ENCODE measurements around the gene OCLN. TPM values are rescaled to one million over a fixed set of nuclear protein-coding genes. Genes with fewer than 3 reads are reported as not detected.

Gene OCLN
- total and polyA plus RNA-seq, 9 of the 15 experiments (the other 6 are each of a cell fraction or from before 2014, with no cell fraction given) = 0.05 to 0.29 (median 0.15) TPM

GRCh38 chr5:69485471-69485870 is 7.1 kb upstream of the OCLN start:
- POLR2A ChIA-PET = no interaction called here
- no CpG with 5 or more reads among the region's 1 CpG for WGBS (ENCODE audit: insufficient coverage, low coverage, missing lambda C conversion rate)
- CTCF ChIA-PET (ENCODE audit: low intra/inter-chr PET ratio) = no interaction called here

More at GRCh38 chr5:69485471-69485870, 7.1 kb upstream of the OCLN start:
- H3K9ac ChIP-seq (ENCODE audit: insufficient read depth in 1 of 2, low read depth in 2 of 2, low read length in 2 of 2) = no peak overlapping the region
- H3K4me1 ChIP-seq (replicated peaks in 1 of 2; ENCODE audit: control insufficient read depth in 2 of 2, insufficient read depth in 2 of 2, low read length in 2 of 2) = no peaks in the 10 kb centered on the region
- no TSS peak for BruUV-seq (replicated peaks)
- H3K27me3 ChIP-seq (ENCODE audit: control insufficient read depth in 2 of 2, insufficient read depth in 2 of 2, low read length in 2 of 2) = peaks cover 37 to 45% of the 10 kb centered on the region in 2 experiments
- no peak for TF ChIP-seq ZNF232 (CRISPR knock-in tag; IDR thresholded peaks at IDR 0.05)
- TF ChIP-seq ZNF280A (IDR thresholded peaks at IDR 0.05; ENCODE audit: low read depth, partially characterized antibody) = no peak
- TF ChIP-seq NR4A1 (CRISPR knock-in tag; IDR thresholded peaks at IDR 0.05) = no peak
- no peak for TF ChIP-seq NR4A1 (tag; IDR thresholded peaks at IDR 0.05)
- TF ChIP-seq MED1 (CRISPR knock-in tag; IDR thresholded peaks at IDR 0.05; ENCODE audit: borderline replicate concordance) = no peak
- no peak for TF ChIP-seq BMI1 (IDR thresholded peaks at IDR 0.05; ENCODE audit: low read length)
- TF ChIP-seq NCOA1 (IDR thresholded peaks at IDR 0.05; ENCODE audit: low read depth) = no peak
- TF ChIP-seq SREBF2 (CRISPR knock-in tag; IDR thresholded peaks at IDR 0.05) = no peak
- TF ChIP-seq ZNF717 (CRISPR knock-in tag; IDR thresholded peaks at IDR 0.05) = no peak
- no peak for TF ChIP-seq ZBTB26 (CRISPR knock-in tag; IDR thresholded peaks at IDR 0.05)
- no peak for TF ChIP-seq ESRRA (IDR thresholded peaks at IDR 0.05; ENCODE audit: borderline replicate concordance, low read depth)
- TF ChIP-seq DMBX1 (CRISPR knock-in tag; IDR thresholded peaks at IDR 0.05; ENCODE audit: borderline replicate concordance) = no peak
- no peak for TF ChIP-seq ZNF324 (CRISPR knock-in tag; IDR thresholded peaks at IDR 0.05)
- no peak for TF ChIP-seq CBFA2T3 (IDR thresholded peaks at IDR 0.05)
- TF ChIP-seq ARNT (IDR thresholded peaks at IDR 0.05) = no peak
- TF ChIP-seq PHTF2 (CRISPR knock-in tag; IDR thresholded peaks at IDR 0.05) = no peak
- TF ChIP-seq YY1 (IDR thresholded peaks at IDR 0.05; ENCODE audit: borderline replicate concordance in 1 of 3, control insufficient read depth in 1 of 3, extremely low read depth in 1 of 3, insufficient read depth in 3 of 3, insufficient read length in 1 of 3, insufficient replicate concordance in 2 of 3, low read depth in 1 of 3, low read length in 2 of 3) = no peak
- TF ChIP-seq MTA2 (IDR thresholded peaks at IDR 0.05; ENCODE audit: low read depth) = no peak
- TF ChIP-seq, protein P1, sequence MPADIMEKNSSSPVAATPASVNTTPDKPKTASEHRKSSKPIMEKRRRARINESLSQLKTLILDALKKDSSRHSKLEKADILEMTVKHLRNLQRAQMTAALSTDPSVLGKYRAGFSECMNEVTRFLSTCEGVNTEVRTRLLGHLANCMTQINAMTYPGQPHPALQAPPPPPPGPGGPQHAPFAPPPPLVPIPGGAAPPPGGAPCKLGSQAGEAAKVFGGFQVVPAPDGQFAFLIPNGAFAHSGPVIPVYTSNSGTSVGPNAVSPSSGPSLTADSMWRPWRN (IDR thresholded peaks at IDR 0.05; ENCODE audit: low read depth) = no peak
- H3K27ac ChIP-seq (ENCODE audit: extremely low read depth, low read depth, low read length) = no peak overlapping the region
- no peak overlapping the region for H3K4me3 ChIP-seq
- in situ Hi-C loops (cut with MboI) = no loop called here
- no peak overlapping the region for H2AFZ ChIP-seq (ENCODE audit: low read depth, low read length)
- H3K9me1 ChIP-seq (ENCODE audit: control insufficient read depth, insufficient read depth, low read length) = no peaks in the 10 kb centered on the region
- intact Hi-C loops (cut with micrococcal nuclease) = no loop called here
- H3K4me2 ChIP-seq (ENCODE audit: insufficient read depth, low read length) = no peak overlapping the region
- DNase-seq (ENCODE audit: extremely low read depth in 1 of 4, low spot score in 3 of 4) (no peak), ATAC-seq (no peak), FAIRE-seq (no peak)
- no peaks in the 10 kb centered on the region for H3K79me2 ChIP-seq (ENCODE audit: control insufficient read depth, insufficient read depth, low read length)
- no peaks in the 10 kb centered on the region for H4K20me1 ChIP-seq (replicated peaks; ENCODE audit: control insufficient read depth, insufficient read depth, low read length)
- H3K9me3 ChIP-seq (replicated peaks; ENCODE audit: control insufficient read depth, insufficient read depth, low read depth, low read length) = no peaks in the 10 kb centered on the region
- no peaks in the 10 kb centered on the region for H3K36me3 ChIP-seq (ENCODE audit: control insufficient read depth, insufficient read depth, low read length)

Data from K562 (cell line).